ENCODE results near the gene OTUD7B.
"Not testable (repeated sequence)": the region's sequence is repeated elsewhere in the genome, so short reads cannot be mapped to it uniquely, and the experiment has no call there.

OTUD7B gene

DNA sequence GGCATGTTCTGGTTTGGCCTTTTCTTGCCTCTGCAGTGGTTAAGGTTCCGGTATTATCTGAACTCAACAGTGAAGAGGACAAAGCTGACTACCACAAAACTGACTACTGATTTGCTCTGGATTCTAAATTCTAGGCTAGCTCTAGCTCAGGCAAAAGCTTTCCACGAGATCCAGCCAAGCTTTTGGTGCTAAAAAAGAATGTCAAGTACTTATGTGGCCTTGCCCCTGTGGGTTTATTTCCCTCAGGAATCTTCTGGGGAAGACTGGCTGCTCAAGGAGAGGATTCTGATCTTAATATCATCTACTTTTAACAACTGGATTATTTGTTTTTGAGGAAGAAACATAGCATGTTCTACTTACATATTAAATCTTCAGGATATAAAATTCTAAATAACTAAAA, 47.8 kb downstream of the OTUD7B start:
- in situ Hi-C loops (cut with MboI; ENCODE audit: low sequenced_read_pairs) = loop anchor here (5.0 kb wide), 1 partner anchor 85 kb away; no protein-coding TSS in a partner anchor
- DNase-seq (ENCODE audit: low spot score in 2 of 2) = no peak
- Histone ChIP-seq H3K27me3 (ENCODE audit: low read depth) (no peaks in the 10 kb centered on the region), H3K4me1 (no peaks in the 10 kb centered on the region), H3K9me3 (no peaks in the 10 kb centered on the region), H3K4me3 (no peak overlapping the region), H3K36me3 (replicated peaks) (peaks cover 42% of the 10 kb centered on the region)

DNA sequence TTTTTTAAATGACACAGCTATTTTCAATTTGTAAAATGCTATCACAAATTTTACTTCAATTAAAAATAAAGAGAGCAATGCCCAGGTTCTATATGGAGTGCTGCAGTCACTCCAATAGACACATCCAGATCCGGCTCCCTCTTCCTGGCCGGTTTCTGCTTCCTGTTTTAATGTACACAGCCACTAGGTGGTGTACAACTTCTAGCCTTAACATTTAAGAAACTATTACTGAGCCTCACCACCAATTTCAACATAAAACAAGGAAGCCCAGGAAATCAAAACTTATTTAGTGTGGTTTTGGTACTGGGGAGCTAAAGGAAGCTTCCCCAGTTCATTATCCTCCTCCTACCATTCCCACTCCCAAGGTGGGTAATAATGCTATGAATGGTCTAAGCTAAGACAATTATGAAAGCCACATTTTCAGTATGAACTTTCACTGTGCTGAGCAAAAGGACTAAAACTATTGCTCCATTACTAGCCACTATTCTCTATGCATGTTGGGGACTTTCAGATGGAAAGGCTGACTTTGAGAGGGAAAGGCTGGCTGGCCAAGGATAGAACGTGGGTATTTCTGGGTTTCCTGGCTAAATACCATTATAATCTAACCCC, 48.4 kb downstream of the OTUD7B start:
- in situ Hi-C loops (cut with MboI; ENCODE audit: low sequenced_read_pairs) = loop anchor here (5.0 kb wide), 1 partner anchor 85 kb away; no protein-coding TSS in a partner anchor
- Histone ChIP-seq H3K27me3 (ENCODE audit: low read depth) (no peaks in the 10 kb centered on the region), H3K9me3 (no peaks in the 10 kb centered on the region), H3K4me3 (no peak overlapping the region), H3K36me3 (replicated peaks) (peaks cover 39% of the 10 kb centered on the region), H3K4me1 (no peaks in the 10 kb centered on the region)
- peak; percentile 54 to 55 for DNase-seq (ENCODE audit: low spot score in 2 of 2)

DNA sequence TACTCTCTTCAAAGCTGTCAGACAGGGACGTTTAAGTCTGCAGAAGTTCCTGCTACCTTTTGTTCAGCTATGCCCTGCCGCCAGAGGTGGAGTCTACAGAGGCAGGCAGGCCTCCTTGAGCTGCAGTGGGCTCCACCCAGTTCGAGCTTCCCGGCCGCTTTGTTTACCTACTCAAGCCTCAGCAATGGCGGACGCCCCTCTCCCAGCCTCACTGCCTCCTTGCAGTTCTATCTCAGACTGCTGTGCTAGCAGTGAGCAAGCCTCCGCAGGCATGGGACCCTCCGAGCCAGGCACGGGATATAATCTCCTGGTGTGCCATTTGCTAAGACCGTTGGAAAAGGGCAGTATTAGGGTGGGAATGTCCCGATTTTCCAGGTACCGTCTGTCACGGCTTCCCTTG, 53.0 kb downstream of the OTUD7B start:
- in situ Hi-C loops (cut with MboI; ENCODE audit: low sequenced_read_pairs); H3K4me3 ChIP-seq; H3K4me1 ChIP-seq; H3K9me3 ChIP-seq; DNase-seq (ENCODE audit: low spot score in 2 of 2); H3K27me3 ChIP-seq (ENCODE audit: low read depth): not testable (repeated sequence)
- H3K36me3 ChIP-seq (replicated peaks) = peaks cover 16% of the 10 kb centered on the region

DNA sequence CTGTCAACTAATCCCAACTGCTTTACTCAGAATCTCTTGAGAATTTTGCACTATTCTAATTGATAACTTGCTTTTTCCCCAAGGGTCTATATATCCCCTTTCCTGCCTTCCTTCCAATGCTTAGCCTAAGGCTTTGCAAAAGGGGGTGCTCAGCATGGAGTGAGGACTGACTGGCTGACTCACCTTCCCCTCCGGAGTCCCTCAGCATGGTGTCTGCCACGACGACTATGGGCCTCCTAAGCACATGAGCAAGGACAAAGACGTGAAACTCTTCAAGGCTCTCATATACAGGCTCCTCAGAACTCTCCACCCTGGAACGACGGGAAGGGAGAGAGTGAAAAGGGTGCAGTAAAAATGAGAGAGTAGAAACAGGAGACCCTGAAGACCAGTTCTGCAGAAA, 60.6 kb downstream of the OTUD7B start:
- no peaks in the 10 kb centered on the region for H3K9me3 ChIP-seq
- no peaks in the 10 kb centered on the region for H3K27me3 ChIP-seq (ENCODE audit: low read depth)
- peaks cover 25% of the 10 kb centered on the region for H3K36me3 ChIP-seq (replicated peaks)
- no peaks in the 10 kb centered on the region for H3K4me1 ChIP-seq
- in situ Hi-C loops (cut with MboI; ENCODE audit: low sequenced_read_pairs) = no loop called here
- no peak overlapping the region for H3K4me3 ChIP-seq
- DNase-seq (ENCODE audit: low spot score in 2 of 2) = no peak

DNA sequence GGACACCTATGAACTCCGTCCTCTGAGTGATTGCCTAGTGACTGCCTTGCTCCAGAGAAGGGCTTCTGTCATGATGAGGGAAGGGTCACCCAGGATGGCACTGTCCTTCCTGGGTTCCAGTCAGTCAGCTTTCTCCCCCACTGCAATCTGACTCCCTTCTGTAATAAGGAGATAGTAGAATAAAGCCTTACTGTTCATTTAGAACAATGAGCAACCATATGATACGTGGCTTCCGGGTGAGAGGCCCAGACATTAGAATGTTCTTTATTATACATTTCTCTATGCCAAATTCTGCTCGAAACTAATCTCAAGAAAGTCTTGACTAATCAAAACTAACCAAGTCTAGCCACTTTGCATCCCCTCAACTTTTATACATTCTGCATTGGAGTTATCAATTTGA, 65.3 kb downstream of the OTUD7B start:
- H3K4me1 ChIP-seq = no peaks in the 10 kb centered on the region
- H3K27me3 ChIP-seq (ENCODE audit: low read depth) = no peaks in the 10 kb centered on the region
- in situ Hi-C loops (cut with MboI; ENCODE audit: low sequenced_read_pairs) = no loop called here
- DNase-seq (ENCODE audit: low spot score in 2 of 2) = no peak
- H3K4me3 ChIP-seq = no peak overlapping the region
- no peaks in the 10 kb centered on the region for H3K9me3 ChIP-seq
- peaks cover 30% of the 10 kb centered on the region for H3K36me3 ChIP-seq (replicated peaks)

DNA sequence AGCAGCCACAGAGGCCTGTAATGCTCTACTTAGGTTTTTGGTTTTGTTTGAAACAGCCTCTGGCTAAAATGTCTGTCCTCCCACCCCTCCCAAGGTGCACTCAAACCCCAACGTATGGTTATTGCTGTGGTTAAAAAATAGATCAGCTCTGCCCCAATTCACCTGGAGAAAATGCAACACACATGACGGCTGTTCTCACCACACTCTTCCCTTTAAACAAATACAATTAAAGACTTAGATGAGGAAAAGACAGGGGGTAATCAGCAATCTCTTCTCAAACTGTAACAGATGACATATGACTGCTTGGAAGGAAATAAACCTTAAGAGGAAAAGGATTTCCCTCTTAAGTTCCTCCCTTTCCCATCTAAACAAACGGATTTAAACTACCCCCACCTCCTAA, 67.6 kb downstream of the OTUD7B start:
- no peak for DNase-seq (ENCODE audit: low spot score in 2 of 2)
- Histone ChIP-seq H3K9me3 (no peaks in the 10 kb centered on the region), H3K27me3 (ENCODE audit: low read depth) (no peaks in the 10 kb centered on the region), H3K36me3 (replicated peaks) (peaks cover 19% of the 10 kb centered on the region), H3K4me3 (no peak overlapping the region), H3K4me1 (peaks cover 8% of the 10 kb centered on the region)
- in situ Hi-C loops (cut with MboI; ENCODE audit: low sequenced_read_pairs) = no loop called here

DNA sequence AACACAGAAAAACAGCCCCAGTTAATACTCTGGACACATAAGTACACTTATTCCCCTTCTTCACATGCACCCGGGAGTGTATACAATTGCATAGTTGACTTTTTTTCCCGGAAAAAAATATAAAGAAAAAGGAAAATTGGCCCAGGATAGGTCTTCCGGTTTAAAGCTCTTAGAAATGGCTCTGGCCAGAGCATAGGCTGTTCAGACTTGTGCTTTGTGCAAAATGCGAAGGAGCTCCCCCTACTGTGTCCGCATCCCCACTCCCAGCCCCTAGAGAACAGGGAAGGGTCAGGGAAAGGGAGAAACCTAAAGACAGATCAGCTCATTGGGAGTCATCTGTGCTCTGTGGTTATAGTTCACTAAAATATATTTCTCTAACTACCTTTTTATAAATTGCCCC, 68.3 kb downstream of the OTUD7B start:
- H3K27me3 ChIP-seq (ENCODE audit: low read depth) = no peaks in the 10 kb centered on the region
- H3K4me1 ChIP-seq = peaks cover 14% of the 10 kb centered on the region
- no peaks in the 10 kb centered on the region for H3K9me3 ChIP-seq
- peak; percentile 22 to 56 for DNase-seq (ENCODE audit: low spot score in 2 of 2)
- peaks cover 13% of the 10 kb centered on the region for H3K36me3 ChIP-seq (replicated peaks)
- no peak overlapping the region for H3K4me3 ChIP-seq
- in situ Hi-C loops (cut with MboI; ENCODE audit: low sequenced_read_pairs) = no loop called here

DNA sequence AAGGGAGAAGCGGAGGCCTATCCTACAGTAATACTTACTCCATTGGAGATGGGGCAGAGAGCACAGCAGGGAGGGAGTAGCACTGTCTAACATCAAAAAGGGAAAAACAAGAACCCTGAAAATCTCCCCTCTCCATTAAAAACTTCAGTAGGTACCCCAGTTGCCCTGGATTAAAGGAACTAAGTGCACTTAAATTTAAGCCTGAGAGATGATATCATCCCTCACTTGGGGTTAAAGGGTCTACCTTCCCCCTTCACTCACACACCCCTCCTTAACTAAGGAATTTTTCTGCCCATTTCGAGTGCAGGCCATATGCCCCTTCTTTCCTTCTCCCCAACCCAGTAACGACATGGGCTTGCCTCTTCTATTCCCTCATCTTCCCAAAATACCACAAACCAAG, 70.1 kb downstream of the OTUD7B start:
- in situ Hi-C loops (cut with MboI; ENCODE audit: low sequenced_read_pairs) = no loop called here
- peaks cover 23% of the 10 kb centered on the region for H3K4me1 ChIP-seq

DNA sequence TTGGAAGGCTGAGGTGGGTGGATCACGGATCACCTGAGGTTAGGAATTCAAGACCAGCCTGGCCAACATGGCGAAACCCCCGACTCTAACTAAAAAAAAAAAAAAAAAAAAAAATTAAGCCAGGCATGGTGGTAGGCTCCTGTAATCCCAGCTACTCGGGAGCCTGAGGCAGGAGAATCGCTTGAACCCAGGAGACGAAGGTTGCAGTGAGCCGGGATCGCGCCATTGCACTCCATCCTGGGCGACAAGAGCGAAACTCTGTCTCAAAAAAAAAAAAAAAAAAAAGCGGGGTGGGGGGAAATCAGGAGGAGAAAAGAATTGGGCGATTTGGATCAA, 71.9 kb downstream of the OTUD7B start:
- H3K27me3 ChIP-seq (ENCODE audit: low read depth); in situ Hi-C loops (cut with MboI; ENCODE audit: low sequenced_read_pairs); H3K9me3 ChIP-seq; H3K36me3 ChIP-seq (replicated peaks); H3K4me3 ChIP-seq; DNase-seq (ENCODE audit: low spot score in 2 of 2): not testable (repeated sequence)
- H3K4me1 ChIP-seq = peaks cover 23% of the 10 kb centered on the region

More for the DNA sequence above, 70.1 kb downstream of the OTUD7B start:
- no peaks in the 10 kb centered on the region for H3K27me3 ChIP-seq (ENCODE audit: low read depth)
- peaks cover 9% of the 10 kb centered on the region for H3K36me3 ChIP-seq (replicated peaks)
- H3K9me3 ChIP-seq = no peaks in the 10 kb centered on the region
- DNase-seq (ENCODE audit: low spot score in 2 of 2) = no peak
- H3K4me3 ChIP-seq = no peak overlapping the region

DNA sequence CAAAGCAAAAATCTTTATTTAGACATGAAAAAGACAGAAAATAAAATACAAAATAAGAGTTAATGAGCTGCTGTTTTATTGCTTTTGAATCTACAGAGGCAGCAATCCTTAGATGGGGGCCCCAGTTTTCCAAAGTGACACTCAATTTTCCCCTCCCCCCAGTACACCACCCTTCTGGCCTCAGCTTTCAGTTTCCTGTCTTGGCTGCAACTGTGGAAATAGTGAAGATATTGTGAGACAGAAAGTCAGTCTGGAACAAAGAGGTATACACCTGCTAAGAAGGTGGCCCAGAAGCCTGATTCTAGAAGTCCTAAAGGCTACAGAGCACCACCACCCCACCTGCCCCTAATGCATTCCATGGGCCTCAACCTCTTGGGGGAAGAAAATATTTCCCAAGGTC, 72.8 kb downstream of the OTUD7B start:
- H3K4me1 ChIP-seq = peaks cover 23% of the 10 kb centered on the region
- H3K27me3 ChIP-seq (ENCODE audit: low read depth) = no peaks in the 10 kb centered on the region
- no peaks in the 10 kb centered on the region for H3K9me3 ChIP-seq
- in situ Hi-C loops (cut with MboI; ENCODE audit: low sequenced_read_pairs) = no loop called here
- H3K4me3 ChIP-seq = no peak overlapping the region
- H3K36me3 ChIP-seq (replicated peaks) = no peaks in the 10 kb centered on the region
- DNase-seq (ENCODE audit: low spot score in 2 of 2) = no peak

DNA sequence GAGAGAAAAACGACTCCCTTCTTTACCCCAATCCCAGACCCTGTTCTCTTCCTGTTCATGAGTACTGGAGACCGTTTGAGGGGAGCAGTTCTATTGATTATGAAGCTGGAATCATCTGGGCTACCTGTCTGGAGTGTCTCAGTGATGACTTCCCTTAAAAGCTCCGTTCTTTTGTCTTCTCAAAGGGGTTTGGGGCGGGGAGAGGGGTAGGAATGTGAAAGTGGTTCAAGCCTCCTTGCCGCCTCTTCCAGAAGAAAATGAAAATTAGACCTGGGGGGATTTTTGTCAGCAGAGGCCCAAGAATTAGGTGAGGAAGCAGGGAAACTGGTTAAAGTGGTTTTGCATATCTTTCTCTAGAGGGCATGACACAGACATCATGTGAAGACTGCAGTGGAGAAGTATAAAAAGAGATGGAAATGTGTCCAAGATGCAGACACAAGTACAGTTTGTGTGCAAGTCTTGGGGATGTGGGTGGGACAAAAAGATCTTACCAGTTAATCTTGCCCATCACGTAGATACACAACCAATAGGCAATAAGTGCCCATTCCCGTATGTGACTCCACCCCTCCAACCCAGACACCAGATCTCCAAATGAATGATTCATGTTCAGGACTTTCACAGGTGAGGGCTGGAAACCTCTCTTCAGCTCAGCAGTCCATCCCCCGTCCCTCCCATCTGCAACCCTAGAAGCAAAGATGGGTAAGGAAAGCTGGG, 73.4 kb downstream of the OTUD7B start:
- Histone ChIP-seq H3K36me3 (replicated peaks) (no peaks in the 10 kb centered on the region), H3K9me3 (no peaks in the 10 kb centered on the region), H3K4me3 (peak overlapping the region; percentile 29), H3K4me1 (peaks cover 23% of the 10 kb centered on the region), H3K27me3 (ENCODE audit: low read depth) (no peaks in the 10 kb centered on the region)
- DNase-seq (ENCODE audit: low spot score in 2 of 2) = no peak
- in situ Hi-C loops (cut with MboI; ENCODE audit: low sequenced_read_pairs) = no loop called here

DNA sequence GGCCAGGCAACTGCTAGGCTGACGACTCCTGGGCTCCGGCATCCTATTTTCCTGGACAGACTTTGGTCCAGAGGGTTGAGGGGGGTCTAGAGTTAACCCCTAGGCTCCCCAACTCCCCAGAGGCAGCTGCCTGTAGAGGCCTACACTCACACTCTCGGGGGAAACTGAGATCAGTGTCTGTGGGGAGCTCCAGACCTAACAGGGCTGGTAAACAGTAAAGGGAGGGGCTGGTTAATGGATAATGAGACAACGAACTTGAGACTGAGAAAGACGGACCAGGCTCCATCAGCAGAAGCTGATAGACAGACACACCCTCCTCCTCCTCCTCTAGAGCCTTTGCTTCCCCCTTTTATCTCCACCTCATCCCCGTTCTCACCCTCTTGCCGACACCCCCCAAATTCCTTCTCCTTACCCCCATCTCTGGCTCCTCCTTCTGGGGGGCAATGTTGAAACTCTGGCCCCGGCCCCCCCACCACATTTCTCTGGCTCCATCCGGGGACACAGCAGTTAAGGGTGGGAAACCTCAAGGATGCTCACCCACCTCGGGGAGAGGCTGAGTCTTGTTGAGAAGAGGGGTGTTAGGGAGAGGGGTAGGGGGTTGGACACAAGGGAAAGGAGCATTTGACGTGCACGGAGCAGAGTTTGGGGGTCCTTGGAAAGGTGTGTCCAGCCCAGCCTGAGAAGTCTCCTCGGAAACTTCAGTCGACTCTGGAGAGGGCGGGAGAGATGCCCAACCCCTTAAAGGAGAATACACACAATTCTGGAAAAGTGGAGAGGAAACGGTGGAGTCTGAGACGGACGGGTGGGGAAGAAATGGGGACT, 74.1 kb downstream of the OTUD7B start, which contains the start of gene MTMR11:
TSS of gene MTMR11 (minus strand) at position 710 of the 822 bp plus-strand sequence. CDS start at position 478, 232 bp downstream.
- Histone ChIP-seq H3K27me3 (ENCODE audit: low read depth) (no peaks in the 10 kb centered on the region), H3K4me3 (peak within 1 kb of the TSS; percentile 29), H3K9me3 (no peaks in the 10 kb centered on the region), H3K4me1 (peaks cover 23% of the 10 kb centered on the region), H3K36me3 (replicated peaks) (no peaks in the 10 kb centered on the region)
- peak in 1 of 2 experiments; percentile 40 for DNase-seq (ENCODE audit: low spot score in 2 of 2)
- in situ Hi-C loops (cut with MboI; ENCODE audit: low sequenced_read_pairs) = no loop called here

DNA sequence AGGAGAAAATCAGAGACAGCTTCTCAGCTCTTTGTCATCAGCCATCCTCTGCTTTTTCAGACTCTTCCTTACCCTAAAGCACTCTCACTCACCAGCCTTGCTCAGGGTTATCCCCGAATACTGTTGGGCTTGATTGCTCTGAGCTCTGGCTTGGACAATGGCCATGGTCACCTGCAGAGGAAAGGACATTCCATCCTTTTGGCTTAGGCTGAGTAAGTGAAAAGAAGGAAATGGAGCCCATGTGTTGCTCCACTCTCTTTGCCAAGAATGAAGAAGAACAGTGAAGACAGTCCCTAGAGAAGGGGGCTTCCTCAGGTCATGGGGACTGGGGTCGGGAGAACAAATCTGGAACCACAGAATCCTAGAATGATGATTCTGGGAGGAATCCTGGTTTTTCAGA, 76.2 kb downstream of the OTUD7B start:
- in situ Hi-C loops (cut with MboI; ENCODE audit: low sequenced_read_pairs) = no loop called here
- DNase-seq (ENCODE audit: low spot score in 2 of 2) = no peak
- peaks cover 21% of the 10 kb centered on the region for H3K4me1 ChIP-seq

DNA sequence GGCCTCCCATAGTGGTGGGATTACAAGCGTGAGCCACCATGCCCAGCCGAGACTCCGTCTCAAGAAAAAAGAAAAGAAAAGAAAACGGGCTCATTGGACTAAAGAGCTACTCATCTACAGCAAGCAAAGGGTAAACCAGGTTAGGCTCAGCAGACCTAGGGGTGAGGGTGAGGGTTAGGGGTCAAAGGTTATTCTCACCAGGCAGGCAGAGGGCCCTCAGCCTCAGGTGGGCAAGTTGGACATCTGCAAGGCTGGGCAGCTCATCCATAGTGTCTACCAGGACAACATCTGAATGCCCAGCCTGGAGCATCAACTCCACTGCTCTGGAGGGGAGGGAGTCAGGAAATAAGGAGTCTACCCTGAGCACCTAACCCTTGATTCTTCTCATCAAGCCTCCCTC, 77.3 kb downstream of the OTUD7B start:
- Histone ChIP-seq H3K9me3 (no peaks in the 10 kb centered on the region), H3K36me3 (replicated peaks) (no peaks in the 10 kb centered on the region), H3K27me3 (ENCODE audit: low read depth) (no peaks in the 10 kb centered on the region), H3K4me1 (peaks cover 21% of the 10 kb centered on the region), H3K4me3 (no peak overlapping the region)
- no peak for DNase-seq (ENCODE audit: low spot score in 2 of 2)
- in situ Hi-C loops (cut with MboI; ENCODE audit: low sequenced_read_pairs) = no loop called here

More for the DNA sequence above, 76.2 kb downstream of the OTUD7B start:
- no peak overlapping the region for H3K4me3 ChIP-seq
- H3K36me3 ChIP-seq (replicated peaks) = no peaks in the 10 kb centered on the region
- H3K9me3 ChIP-seq = no peaks in the 10 kb centered on the region
- H3K27me3 ChIP-seq (ENCODE audit: low read depth) = no peaks in the 10 kb centered on the region

Data from HAP-1 (cell line).